Measurements from ENCODE around the gene PIGS. TPM values are rescaled to one million over a fixed set of nuclear protein-coding genes. Genes with fewer than 3 reads are reported as not detected.

Gene PIGS
- total and polyA plus RNA-seq, 9 of the 15 experiments (the other 6 are each of a cell fraction or from before 2014, with no cell fraction given) = 47.5 to 138 (median 57.6) TPM

- Histone ChIP-seq H3K27me3 (ENCODE audit: control insufficient read depth in 2 of 2, insufficient read depth in 2 of 2, low read length in 2 of 2) (peaks cover 3 to 12% of the 10 kb centered on the region in 2 experiments; a peak in 3 of 5 replicates), H2AFZ (ENCODE audit: low read depth, low read length) (no peak overlapping the region), H3K9ac (ENCODE audit: insufficient read depth in 1 of 2, low read depth in 2 of 2, low read length in 2 of 2) (no peak overlapping the region), H3K4me3 (no peak overlapping the region), H4K20me1 (replicated peaks; ENCODE audit: control insufficient read depth, insufficient read depth, low read length) (no peaks in the 10 kb centered on the region), H3K36me3 (ENCODE audit: control insufficient read depth, insufficient read depth, low read length) (no peaks in the 10 kb centered on the region), H3K27ac (ENCODE audit: extremely low read depth, low read depth, low read length) (no peak overlapping the region; the same call in 2 of the 3 replicates), H3K4me2 (ENCODE audit: insufficient read depth, low read length) (no peak overlapping the region), H3K79me2 (ENCODE audit: control insufficient read depth, insufficient read depth, low read length) (no peaks in the 10 kb centered on the region), H3K9me1 (ENCODE audit: control insufficient read depth, insufficient read depth, low read length) (no peaks in the 10 kb centered on the region), H3K4me1 (replicated peaks in 1 of 2; ENCODE audit: control insufficient read depth in 2 of 2, insufficient read depth in 2 of 2, low read length in 2 of 2) (peaks cover 29 to 50% of the 10 kb centered on the region in 2 experiments; a peak in 4 of 5 replicates), H3K9me3 (replicated peaks; ENCODE audit: control insufficient read depth, insufficient read depth, low read depth, low read length) (peaks cover 8% of the 10 kb centered on the region)
- WGBS (ENCODE audit: insufficient coverage, low coverage, missing lambda C conversion rate) = 67% methylated on average over 7 of the region's 8 CpGs
- CTCF ChIA-PET (ENCODE audit: low intra/inter-chr PET ratio) = no interaction called here
- in situ Hi-C loops (cut with MboI) (no loop called here), intact Hi-C loops (cut with micrococcal nuclease) (no loop called here)
- POLR2A ChIA-PET = interaction anchor here (0.7 to 1.5 kb wide), 3 partner anchors 9 to 44 kb away, joined by 3 to 4 read pairs (median 3); no protein-coding TSS in a partner anchor
- BruUV-seq (replicated peaks) = no TSS peak
- FAIRE-seq = no peak
- no peak for ATAC-seq
- no peak for DNase-seq (ENCODE audit: extremely low read depth in 1 of 4, low spot score in 3 of 4)
- TF ChIP-seq PYGO2 (tag; IDR thresholded peaks at IDR 0.05) (no peak), SMARCC2 (IDR thresholded peaks at IDR 0.05; ENCODE audit: low read depth) (no peak), ZNF511 (CRISPR knock-in tag; IDR thresholded peaks at IDR 0.05) (no peak), ZFX (CRISPR knock-in tag; IDR thresholded peaks at IDR 0.05) (no peak), NCOA2 (IDR thresholded peaks at IDR 0.05; ENCODE audit: partially characterized antibody in 2 of 2) (no peak), CHD1 (IDR thresholded peaks at IDR 0.05; ENCODE audit: low read length) (no peak), JUND (IDR thresholded peaks at IDR 0.05; ENCODE audit: borderline replicate concordance, low read depth, low read length) (no peak), JUND (tag; IDR thresholded peaks at IDR 0.05; ENCODE audit: borderline replicate concordance, low read depth, low read length) (no peak), ESRRB (CRISPR knock-in tag; IDR thresholded peaks at IDR 0.05; ENCODE audit: borderline replicate concordance) (no peak), NFXL1 (CRISPR knock-in tag; IDR thresholded peaks at IDR 0.05) (no peak), NR3C1 (CRISPR knock-in tag; IDR thresholded peaks at IDR 0.05) (no peak), TEAD1 (CRISPR knock-in tag; IDR thresholded peaks at IDR 0.05) (no peak), RHOXF2B (CRISPR knock-in tag; conservative IDR thresholded peaks at IDR 0.05) (no peak), GTF2A2 (tag; IDR thresholded peaks at IDR 0.05) (no peak), PHTF2 (CRISPR knock-in tag; IDR thresholded peaks at IDR 0.05) (no peak), SRSF1 (IDR thresholded peaks at IDR 0.05; ENCODE audit: low read depth, low read length) (no peak), PRPF4 (IDR thresholded peaks at IDR 0.05; ENCODE audit: insufficient read depth, low read depth, low read length, poor library complexity, severe bottlenecking) (no peak), AFF1 (IDR thresholded peaks at IDR 0.05; ENCODE audit: low read depth in 1 of 2, partially characterized antibody in 2 of 2) (no peak), CREM (IDR thresholded peaks at IDR 0.05; ENCODE audit: low read depth) (no peak)
Measured at GRCh38 chr17:28526381-28526780, 44.9 kb downstream of the PIGS start.
